ENCODE measurements around the gene LHFPL6.

LHFPL6 gene

DNA sequence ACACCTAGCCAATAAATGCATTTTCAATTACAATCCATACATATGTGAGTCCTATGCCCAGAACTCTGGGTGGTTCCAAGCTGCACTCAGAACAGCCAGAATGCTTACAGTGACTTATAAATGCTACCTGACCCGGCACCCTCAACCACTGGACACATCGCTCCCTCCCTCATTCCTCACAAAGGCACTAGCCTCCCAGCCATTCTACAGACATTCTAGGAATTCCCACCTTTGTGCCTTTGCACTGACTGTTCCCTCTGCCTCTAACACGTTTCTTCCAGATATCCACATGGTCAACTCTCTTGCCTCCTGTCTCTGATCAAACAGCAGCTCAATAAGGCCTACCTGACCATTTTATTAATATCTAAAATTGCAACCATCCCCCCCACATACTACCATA lies 99.9 kb downstream of the LHFPL6 start:
- TF ChIP-seq ZNF274 (IDR thresholded peaks at IDR 0.05; ENCODE audit: low read depth, low read length), result no peak
- H3K4me3 ChIP-seq (ENCODE audit: low read length), result no peak overlapping the region

GRCh38 chr13:39501702-39502324 lies 101.2 kb downstream of the LHFPL6 start:
- TF ChIP-seq ZNF274 (IDR thresholded peaks at IDR 0.05; ENCODE audit: low read depth, low read length), result no peak
- no peak overlapping the region for H3K4me3 ChIP-seq (ENCODE audit: low read length)

GRCh38 chr13:39499604-39500003 lies 103.4 kb downstream of the LHFPL6 start:
- H3K4me3 ChIP-seq (ENCODE audit: low read length), result no peak overlapping the region
- TF ChIP-seq ZNF274 (IDR thresholded peaks at IDR 0.05; ENCODE audit: low read depth, low read length), result no peak

GRCh38 chr13:39498471-39499114 lies 104.4 kb downstream of the LHFPL6 start:
- TF ChIP-seq ZNF274 (IDR thresholded peaks at IDR 0.05; ENCODE audit: low read depth, low read length), result no peak
- no peak overlapping the region for H3K4me3 ChIP-seq (ENCODE audit: low read length)

DNA sequence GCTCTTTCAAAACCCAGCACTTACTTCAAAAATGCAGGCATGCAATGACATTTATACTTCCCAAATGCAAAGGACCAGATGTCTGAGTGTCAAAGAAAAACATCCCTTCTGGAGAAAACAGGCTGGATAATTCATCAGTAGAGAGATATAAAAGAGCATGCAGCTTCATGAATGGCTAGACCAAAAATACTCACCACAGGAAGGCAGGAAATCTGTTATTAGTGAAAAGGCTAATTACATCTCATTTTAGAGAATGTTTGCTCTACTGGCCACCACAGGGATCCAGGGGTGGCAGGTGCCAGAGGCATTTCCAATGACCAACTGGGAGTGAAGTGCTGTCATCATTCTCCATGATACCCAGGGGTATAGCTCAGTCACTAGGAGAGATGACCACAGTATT lies 106.5 kb downstream of the LHFPL6 start:
- TF ChIP-seq ZNF274 (IDR thresholded peaks at IDR 0.05; ENCODE audit: low read depth, low read length), result no peak
- no peak overlapping the region for H3K4me3 ChIP-seq (ENCODE audit: low read length)

GRCh38 chr13:39494633-39495032 lies 108.4 kb downstream of the LHFPL6 start:
- no peak overlapping the region for H3K4me3 ChIP-seq (ENCODE audit: low read length)
- no peak for TF ChIP-seq ZNF274 (IDR thresholded peaks at IDR 0.05; ENCODE audit: low read depth, low read length)

DNA sequence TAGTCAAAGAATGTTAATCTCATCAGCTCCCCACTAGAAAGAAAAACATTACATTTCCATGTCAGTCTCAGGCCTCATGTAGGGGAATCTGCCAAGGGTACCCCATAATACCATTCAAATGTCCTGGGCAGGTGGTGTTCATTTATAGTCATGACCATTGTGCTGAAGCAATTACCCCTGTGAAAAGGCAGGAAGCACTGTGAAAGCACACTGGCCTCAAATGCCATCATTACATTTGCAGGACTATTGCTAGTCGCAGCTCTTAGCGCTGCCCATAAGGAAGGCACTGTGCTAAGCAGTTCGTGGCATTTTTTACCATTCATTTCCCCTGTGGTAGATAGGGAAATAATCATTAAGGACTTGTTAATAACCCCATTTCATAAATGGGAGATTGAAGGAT lies 109.0 kb downstream of the LHFPL6 start:
- TF ChIP-seq ZNF274 (IDR thresholded peaks at IDR 0.05; ENCODE audit: low read depth, low read length), result no peak
- no peak overlapping the region for H3K4me3 ChIP-seq (ENCODE audit: low read length)

DNA sequence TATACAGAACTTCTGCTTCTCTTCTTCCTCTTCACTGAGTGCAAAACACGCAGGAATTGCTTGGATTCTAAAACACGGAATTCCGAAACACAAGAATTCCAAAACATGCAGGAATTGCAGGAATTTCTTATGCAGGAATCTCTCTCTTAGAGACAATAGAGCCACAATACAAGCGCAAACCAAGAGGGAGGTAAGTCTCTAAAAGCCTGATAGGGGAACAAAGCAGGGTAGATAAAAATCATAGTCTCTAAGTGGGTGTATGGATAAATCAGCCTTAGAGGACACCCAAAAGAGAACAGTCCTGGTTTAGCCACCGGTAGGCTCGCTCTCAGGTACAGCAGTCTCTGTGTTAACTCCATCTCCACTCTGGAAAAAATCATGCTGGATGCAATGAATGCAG lies 112.9 kb downstream of the LHFPL6 start:
- no peak overlapping the region for H3K4me3 ChIP-seq (ENCODE audit: low read length)
- no peak for TF ChIP-seq ZNF274 (IDR thresholded peaks at IDR 0.05; ENCODE audit: low read depth, low read length)

- TF ChIP-seq ZNF274 (IDR thresholded peaks at IDR 0.05; ENCODE audit: low read depth, low read length), result no peak
- H3K4me3 ChIP-seq (ENCODE audit: low read length), result no peak overlapping the region
These were observed 116.2 kb downstream of the LHFPL6 start for GRCh38 chr13:39486758-39487157.

GRCh38 chr13:39485314-39485700 lies 117.7 kb downstream of the LHFPL6 start:
- no peak overlapping the region for H3K4me3 ChIP-seq (ENCODE audit: low read length)
- no peak for TF ChIP-seq ZNF274 (IDR thresholded peaks at IDR 0.05; ENCODE audit: low read depth, low read length)

DNA sequence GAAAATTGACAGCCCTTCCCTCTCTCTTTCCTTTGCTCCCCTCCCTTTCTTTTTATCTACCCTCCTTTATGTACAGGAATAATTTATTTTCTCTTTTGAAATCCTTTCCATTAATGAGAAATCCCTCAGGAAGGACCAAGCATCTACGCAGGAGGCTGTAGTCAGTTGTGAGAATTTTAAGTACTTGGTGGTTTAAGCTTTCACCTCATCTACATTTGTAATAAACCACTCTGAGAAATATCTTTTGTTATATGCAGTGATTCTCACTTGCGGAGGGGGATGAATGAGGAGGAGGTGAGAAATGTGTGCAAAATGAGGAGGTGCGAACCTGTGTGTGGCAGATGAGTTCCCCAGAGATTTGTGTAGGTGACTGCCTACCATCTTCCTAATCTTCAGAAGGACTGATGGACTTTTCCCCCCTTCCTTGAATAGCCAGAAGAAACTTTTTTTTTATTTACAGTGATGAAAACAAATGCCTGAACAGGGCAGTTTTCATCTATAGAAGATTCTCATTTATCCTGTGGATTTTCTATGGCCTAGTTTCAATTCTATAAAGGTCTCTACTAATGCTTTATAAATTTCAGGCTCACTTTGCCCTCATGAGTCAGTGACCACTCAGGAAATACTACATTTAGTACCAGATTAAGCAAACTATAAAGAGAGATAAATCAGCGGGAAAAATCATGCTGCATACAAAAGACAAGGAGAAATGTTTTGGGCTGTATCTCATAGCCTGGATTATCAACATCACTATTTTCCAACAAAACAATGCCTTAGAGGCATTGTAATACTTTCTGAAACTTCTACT lies 118.3 kb downstream of the LHFPL6 start:
- no peak for TF ChIP-seq ZNF274 (IDR thresholded peaks at IDR 0.05; ENCODE audit: low read depth, low read length)
- H3K4me3 ChIP-seq (ENCODE audit: low read length), result no peak overlapping the region

DNA sequence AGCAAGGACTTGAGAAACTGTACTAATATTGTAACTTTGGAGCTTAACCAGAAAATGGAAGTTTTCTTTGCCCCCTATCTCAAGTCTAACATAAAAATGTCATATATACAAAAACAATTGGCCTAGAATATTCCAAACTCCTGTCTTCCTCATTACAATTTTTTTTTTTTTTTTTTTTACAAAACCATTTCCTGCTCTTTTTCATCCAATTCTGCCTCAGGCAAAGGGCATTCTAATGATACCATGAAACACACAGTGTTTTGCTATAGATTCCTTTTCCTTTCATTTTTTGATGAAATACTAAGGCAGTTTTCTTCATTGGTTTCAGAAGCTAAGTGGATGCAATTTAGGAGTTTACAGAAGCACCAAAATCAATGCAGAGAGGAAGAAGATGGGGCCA lies 119.7 kb downstream of the LHFPL6 start:
- TF ChIP-seq ZNF274 (IDR thresholded peaks at IDR 0.05; ENCODE audit: low read depth, low read length), result no peak

GRCh38 chr13:39481491-39481890 lies 121.5 kb downstream of the LHFPL6 start:
- H3K4me3 ChIP-seq (ENCODE audit: low read length), result no peak overlapping the region

More for the DNA sequence above, 119.7 kb downstream of the LHFPL6 start:
- no peak overlapping the region for H3K4me3 ChIP-seq (ENCODE audit: low read length)

GRCh38 chr13:39474600-39474999 lies 128.4 kb downstream of the LHFPL6 start:
- H3K4me3 ChIP-seq (ENCODE audit: low read length), result no peak overlapping the region
- TF ChIP-seq ZNF274 (IDR thresholded peaks at IDR 0.05; ENCODE audit: low read depth, low read length), result no peak

More at GRCh38 chr13:39481491-39481890, 121.5 kb downstream of the LHFPL6 start:
- no peak for TF ChIP-seq ZNF274 (IDR thresholded peaks at IDR 0.05; ENCODE audit: low read depth, low read length)

GRCh38 chr13:39469676-39470075 lies 133.3 kb downstream of the LHFPL6 start:
- TF ChIP-seq ZNF274 (IDR thresholded peaks at IDR 0.05; ENCODE audit: low read depth, low read length), result no peak
- no peak overlapping the region for H3K4me3 ChIP-seq (ENCODE audit: low read length)

Data from GM08714 (cell line).